Tibial artery (tissue), 4 donors: ENCODE measurements around the gene DGKI.
A peak's percentile ranks its signal among the peaks of the same experiment; 100 is the strongest.

Experiments used
- DNase-seq, 2 donors: peaks; one replicate each; pipeline ENCODE4 v3.0.0-alpha.2; 2019
- H3K27ac ChIP-seq, 2 donors: fragments of 200-600 bp; sonication (generic) in 1 of 2; 1 replicate in 1 of 2; 2 replicates in 1 of 2; pipeline ENCODE4 v1.5.1; 2018 to 2019; ENCODE audit warnings: mild to moderate bottlenecking in 1 of 2
- H3K27me3 ChIP-seq, 2 donors: fragments of 200-600 bp; sonication (generic) in 1 of 2; one replicate each; pipeline versions ENCODE4 v1.5.1 to v1.6.0; 2016 to 2019
- H3K36me3 ChIP-seq, 3 donors: fragments of 200-600 bp; sonication (generic) in 2 of 3; one replicate each; pipeline ENCODE4 v1.5.1; 2016 to 2019; ENCODE audit warnings: mild to moderate bottlenecking in 2 of 3
- H3K4me1 ChIP-seq, 4 donors: fragments of 200-600 bp; sonication (generic) in 2 of 4; 1 replicate in 3 of 4; 2 replicates in 1 of 4; pipeline ENCODE4 v1.5.1; 2016 to 2019
- H3K4me3 ChIP-seq, 2 donors: fragments of 200-600 bp; sonication (generic) in 1 of 2; 1 replicate in 1 of 2; 2 replicates in 1 of 2; pipeline ENCODE4 v1.5.1; 2018 to 2019; ENCODE audit warnings: mild to moderate bottlenecking in 2 of 2
- H3K9me3 ChIP-seq, 3 donors: fragments of 200-600 bp; sonication (generic) in 1 of 3; one replicate each; pipeline ENCODE4 v1.5.1; 2016 to 2019
- CTCF ChIP-seq, 2 experiments: fragments of 200-600 bp in 1 of 2; fragments of 450-650 bp in 1 of 2; IDR thresholded peaks; one replicate each; pipeline ENCODE4 v1.5.1; 2017 to 2019; ENCODE audit warnings: antibody characterized with exemption in 2 of 2, mild to moderate bottlenecking in 1 of 2, moderate library complexity in 1 of 2
- intact Hi-C: fragments of 100-400 bp; cut with DNase I; formaldehyde crosslinking; loops from one replicate; pipeline ENCODE4 v1.15.0; 2023; ENCODE audit warnings: low total_unique reads

DGKI gene

GRCh38 chr7:137658190-137658900 is 188.4 kb downstream of the DGKI start:
- Histone ChIP-seq H3K9me3 (no peaks in the 10 kb centered on the region), H3K4me1 (peaks cover 0 to 12% (median 0%) of the 10 kb centered on the region in 4 donors), H3K27ac (no peak overlapping the region), H3K36me3 (no peaks in the 10 kb centered on the region), H3K4me3 (no peak overlapping the region), H3K27me3 (no peaks in the 10 kb centered on the region)
- DNase-seq: no peak
- no peak for TF ChIP-seq CTCF (IDR thresholded peaks at IDR 0.05)
- intact Hi-C loops: no loop called here

- intact Hi-C loops: loop anchor here (2.0 kb wide), 1 partner anchor 241 kb away; no protein-coding TSS in a partner anchor
- no peaks in the 10 kb centered on the region for H3K36me3 ChIP-seq
- no peaks in the 10 kb centered on the region for H3K9me3 ChIP-seq
Observed at GRCh38 chr7:137657476-137658189, 189.1 kb downstream of the DGKI start.

GRCh38 chr7:137656850-137657232 is 189.9 kb downstream of the DGKI start:
- no peak overlapping the region for H3K4me3 ChIP-seq
- no peaks in the 10 kb centered on the region for H3K36me3 ChIP-seq
- H3K27me3 ChIP-seq: no peaks in the 10 kb centered on the region
- H3K27ac ChIP-seq: peak overlapping the region in 1 of 2 donors; percentile 41
- H3K9me3 ChIP-seq: no peaks in the 10 kb centered on the region
- peaks cover 0 to 12% (median 0%) of the 10 kb centered on the region in 4 donors for H3K4me1 ChIP-seq
- no peak for TF ChIP-seq CTCF (IDR thresholded peaks at IDR 0.05)
- no peak for DNase-seq
- intact Hi-C loops: loop anchor here (2.0 kb wide), 1 partner anchor 242 kb away; no protein-coding TSS in a partner anchor

More at GRCh38 chr7:137657476-137658189, 189.1 kb downstream of the DGKI start:
- no peak for DNase-seq
- no peaks in the 10 kb centered on the region for H3K27me3 ChIP-seq
- no peak overlapping the region for H3K4me3 ChIP-seq
- H3K27ac ChIP-seq: peak overlapping the region in 1 of 2 donors; percentile 41
- no peak for TF ChIP-seq CTCF (IDR thresholded peaks at IDR 0.05)
- peaks cover 0 to 12% (median 0%) of the 10 kb centered on the region in 4 donors for H3K4me1 ChIP-seq

- TF ChIP-seq CTCF (IDR thresholded peaks at IDR 0.05): peak; percentile 80 to 83
- H3K27ac ChIP-seq: peak overlapping the region in 1 of 2 donors; percentile 41
- H3K4me1 ChIP-seq: peaks cover 0 to 12% (median 0%) of the 10 kb centered on the region in 4 donors
- peak; percentile 83 to 84 for DNase-seq
- intact Hi-C loops: loop anchor here (2.0 kb wide), 1 partner anchor 242 kb away; no protein-coding TSS in a partner anchor
- no peaks in the 10 kb centered on the region for H3K27me3 ChIP-seq
- H3K36me3 ChIP-seq: no peaks in the 10 kb centered on the region
- H3K9me3 ChIP-seq: no peaks in the 10 kb centered on the region
- H3K4me3 ChIP-seq: no peak overlapping the region
Observed at GRCh38 chr7:137656227-137656849, 190.4 kb downstream of the DGKI start.

- H3K36me3 ChIP-seq: no peaks in the 10 kb centered on the region
- H3K9me3 ChIP-seq: no peaks in the 10 kb centered on the region
- intact Hi-C loops: loop anchor here (2.0 kb wide), 1 partner anchor 243 kb away; no protein-coding TSS in a partner anchor
- no peak overlapping the region for H3K27ac ChIP-seq
- DNase-seq: no peak
- no peaks in the 10 kb centered on the region for H3K27me3 ChIP-seq
- H3K4me3 ChIP-seq: no peak overlapping the region
- no peak for TF ChIP-seq CTCF (IDR thresholded peaks at IDR 0.05)
- peaks cover 0 to 12% (median 0%) of the 10 kb centered on the region in 4 donors for H3K4me1 ChIP-seq
Observed at GRCh38 chr7:137655804-137656203, 191.0 kb downstream of the DGKI start.
